ENCODE results near the gene SRPK3. TPM values are rescaled to one million over a fixed set of nuclear protein-coding genes. Genes with fewer than 3 reads are reported as not detected.

The SRPK3 gene
- polyA plus RNA-seq, 3 donors: 0.01 TPM; not detected in 2

DNA sequence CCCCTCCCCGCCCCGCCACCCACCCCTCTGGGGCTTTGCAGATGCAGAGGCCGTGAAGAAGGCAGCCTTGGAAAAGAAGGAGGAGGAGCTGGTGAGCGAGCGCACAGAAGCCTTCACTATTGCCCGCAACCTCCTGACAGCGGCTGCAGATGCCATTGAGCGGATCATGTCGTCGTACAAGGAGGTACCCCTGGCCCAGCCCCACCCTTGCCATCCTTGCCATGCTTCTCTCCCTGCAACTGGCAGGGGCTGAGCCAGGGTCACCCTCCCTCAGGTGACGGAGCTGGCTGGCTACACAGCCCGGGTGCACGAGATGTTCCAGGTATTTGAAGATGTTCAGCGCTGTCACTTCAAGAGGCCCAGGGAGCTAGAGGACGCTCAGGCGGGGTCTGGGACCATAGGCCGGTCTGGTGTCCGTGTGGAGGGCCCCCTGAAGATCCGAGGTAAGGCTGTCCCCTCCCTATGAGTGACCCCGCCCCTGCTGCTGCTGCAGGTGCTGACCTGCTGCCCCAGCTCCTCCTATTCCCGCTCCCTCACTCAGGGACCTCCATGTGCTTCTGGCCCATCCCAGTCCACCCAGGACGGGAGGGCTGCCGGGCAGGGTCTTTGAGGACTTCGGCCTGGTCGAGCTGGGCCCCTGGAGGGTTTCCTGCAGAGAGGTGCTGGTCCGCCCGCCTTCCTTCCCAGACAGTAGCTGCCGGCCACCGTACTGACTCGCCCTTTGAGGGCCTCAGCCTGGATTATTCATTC, 44.6 kb upstream of the SRPK3 start:
- TF ChIP-seq, protein P1, sequence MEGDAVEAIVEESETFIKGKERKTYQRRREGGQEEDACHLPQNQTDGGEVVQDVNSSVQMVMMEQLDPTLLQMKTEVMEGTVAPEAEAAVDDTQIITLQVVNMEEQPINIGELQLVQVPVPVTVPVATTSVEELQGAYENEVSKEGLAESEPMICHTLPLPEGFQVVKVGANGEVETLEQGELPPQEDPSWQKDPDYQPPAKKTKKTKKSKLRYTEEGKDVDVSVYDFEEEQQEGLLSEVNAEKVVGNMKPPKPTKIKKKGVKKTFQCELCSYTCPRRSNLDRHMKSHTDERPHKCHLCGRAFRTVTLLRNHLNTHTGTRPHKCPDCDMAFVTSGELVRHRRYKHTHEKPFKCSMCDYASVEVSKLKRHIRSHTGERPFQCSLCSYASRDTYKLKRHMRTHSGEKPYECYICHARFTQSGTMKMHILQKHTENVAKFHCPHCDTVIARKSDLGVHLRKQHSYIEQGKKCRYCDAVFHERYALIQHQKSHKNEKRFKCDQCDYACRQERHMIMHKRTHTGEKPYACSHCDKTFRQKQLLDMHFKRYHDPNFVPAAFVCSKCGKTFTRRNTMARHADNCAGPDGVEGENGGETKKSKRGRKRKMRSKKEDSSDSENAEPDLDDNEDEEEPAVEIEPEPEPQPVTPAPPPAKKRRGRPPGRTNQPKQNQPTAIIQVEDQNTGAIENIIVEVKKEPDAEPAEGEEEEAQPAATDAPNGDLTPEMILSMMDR (IDR thresholded peaks at IDR 0.05): no peak
- Histone ChIP-seq H3K4me1 (ENCODE audit: control insufficient read depth in 1 of 2, insufficient read depth in 2 of 2, low read length in 2 of 2) (peaks cover 20 to 21% of the 10 kb centered on the region in 2 donors), H3K27ac (ENCODE audit: low read depth in 1 of 2, low read length in 2 of 2) (no peak overlapping the region), H3K27me3 (ENCODE audit: control insufficient read depth in 2 of 2, insufficient read depth in 2 of 2, low read length in 2 of 2) (no peaks in the 10 kb centered on the region), H2AFZ (ENCODE audit: insufficient read depth, low read depth, low read length, poor library complexity, severe bottlenecking) (no peak overlapping the region), H3K4me3 (replicated peaks in 1 of 3; ENCODE audit: low read depth in 2 of 3, low read length in 3 of 3) (no peak overlapping the region), H3K9me3 (replicated peaks in 1 of 2; ENCODE audit: control insufficient read depth in 1 of 2, insufficient read depth in 1 of 2, low read length in 2 of 2) (peaks cover 0 to 7% of the 10 kb centered on the region in 2 donors), H3K9ac (ENCODE audit: insufficient read depth, low read length, poor library complexity, severe bottlenecking) (no peak overlapping the region), H3K4me2 (replicated peaks; ENCODE audit: extremely low read depth, low read length, poor library complexity, severe bottlenecking) (no peak overlapping the region), H4K20me1 (ENCODE audit: insufficient read depth, low read length) (peaks cover 21% of the 10 kb centered on the region), H3K36me3 (replicated peaks in 1 of 2; ENCODE audit: control insufficient read depth in 1 of 2, insufficient read depth in 2 of 2, low read length in 2 of 2) (peaks cover 43 to 58% of the 10 kb centered on the region in 2 donors), H3K79me2 (ENCODE audit: insufficient read depth, low read length) (peaks cover 6% of the 10 kb centered on the region)
- peaks cover 19% of the 10 kb centered on the region for H3K4me1 Mint-ChIP-seq
- H3K36me3 Mint-ChIP-seq: peaks cover 48 to 79% of the 10 kb centered on the region in 2 donors
- intact Hi-C loops (cut with micrococcal nuclease): no loop called here
- H3K27me3 Mint-ChIP-seq (ENCODE audit: low read depth in 3 of 3): peaks cover 0 to 12% (median 0%) of the 10 kb centered on the region in 3 donors
- H3K27ac Mint-ChIP-seq: peak overlapping the region in 2 of 7 donors; percentile 4 to 13
- H3K9me3 Mint-ChIP-seq: peaks cover 0 to 17% (median 14%) of the 10 kb centered on the region in 7 donors
- no peak for DNase-seq
- WGBS (ENCODE audit: insufficient coverage): 100% methylated on average over 13 of the region's 30 CpGs
- no peak overlapping the region for H3K4me3 Mint-ChIP-seq

DNA sequence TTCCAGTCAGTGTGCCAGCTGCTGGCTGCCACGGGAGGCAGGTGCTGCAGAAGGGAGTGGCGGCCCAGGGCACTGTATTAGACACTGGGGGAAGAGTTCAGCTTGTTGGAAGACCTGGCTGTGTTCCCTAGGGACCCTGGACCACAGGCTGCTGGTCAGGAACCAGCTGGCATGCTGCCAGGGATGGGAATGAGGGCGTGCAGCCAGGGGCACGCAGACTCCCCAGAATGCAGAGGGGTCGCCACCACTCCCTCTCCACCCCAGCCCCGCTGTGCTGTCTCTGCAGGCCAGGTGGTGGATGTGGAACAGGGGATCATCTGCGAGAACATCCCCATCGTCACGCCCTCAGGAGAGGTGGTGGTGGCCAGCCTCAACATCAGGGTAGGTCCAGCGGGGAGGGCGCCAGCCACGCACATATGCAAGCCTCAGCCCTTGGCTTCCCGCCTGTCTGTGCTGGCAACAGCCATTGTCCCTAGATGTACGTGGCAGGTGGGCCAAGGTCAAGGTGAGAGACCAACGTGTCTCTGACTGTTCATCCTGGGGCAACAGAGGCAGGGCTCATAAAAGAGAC, 43.9 kb upstream of the SRPK3 start:
- Histone ChIP-seq H3K4me3 (replicated peaks in 1 of 3; ENCODE audit: low read depth in 2 of 3, low read length in 3 of 3) (no peak overlapping the region), H3K27ac (ENCODE audit: low read depth in 1 of 2, low read length in 2 of 2) (no peak overlapping the region), H4K20me1 (ENCODE audit: insufficient read depth, low read length) (peaks cover 21% of the 10 kb centered on the region), H3K79me2 (ENCODE audit: insufficient read depth, low read length) (peaks cover 6% of the 10 kb centered on the region), H3K4me1 (ENCODE audit: control insufficient read depth in 1 of 2, insufficient read depth in 2 of 2, low read length in 2 of 2) (peaks cover 13 to 14% of the 10 kb centered on the region in 2 donors), H3K36me3 (replicated peaks in 1 of 2; ENCODE audit: control insufficient read depth in 1 of 2, insufficient read depth in 2 of 2, low read length in 2 of 2) (peaks cover 43 to 58% of the 10 kb centered on the region in 2 donors), H3K27me3 (ENCODE audit: control insufficient read depth in 2 of 2, insufficient read depth in 2 of 2, low read length in 2 of 2) (no peaks in the 10 kb centered on the region), H2AFZ (ENCODE audit: insufficient read depth, low read depth, low read length, poor library complexity, severe bottlenecking) (no peak overlapping the region), H3K4me2 (replicated peaks; ENCODE audit: extremely low read depth, low read length, poor library complexity, severe bottlenecking) (no peak overlapping the region), H3K9me3 (replicated peaks in 1 of 2; ENCODE audit: control insufficient read depth in 1 of 2, insufficient read depth in 1 of 2, low read length in 2 of 2) (peaks cover 0 to under 1% of the 10 kb centered on the region in 2 donors), H3K9ac (ENCODE audit: insufficient read depth, low read length, poor library complexity, severe bottlenecking) (no peak overlapping the region)
- H3K36me3 Mint-ChIP-seq: peaks cover 42 to 78% of the 10 kb centered on the region in 2 donors
- peaks cover 12% of the 10 kb centered on the region for H3K4me1 Mint-ChIP-seq
- H3K9me3 Mint-ChIP-seq: peaks cover 0 to 12% (median 8%) of the 10 kb centered on the region in 7 donors
- 96% methylated on average over 6 of the region's 15 CpGs for WGBS (ENCODE audit: insufficient coverage)
- peaks cover 0 to 12% (median 0%) of the 10 kb centered on the region in 3 donors for H3K27me3 Mint-ChIP-seq (ENCODE audit: low read depth in 3 of 3)
- intact Hi-C loops (cut with micrococcal nuclease): no loop called here
- no peak for DNase-seq
- no peak overlapping the region for H3K27ac Mint-ChIP-seq
- TF ChIP-seq, protein P1 (IDR thresholded peaks at IDR 0.05): no peak
- H3K4me3 Mint-ChIP-seq: no peak overlapping the region

All from CD14-positive monocyte (primary cell).